Measurements from ENCODE around the gene ADAMTS17.

GRCh38 chr15:100008258-100008657 lies 333.5 kb downstream of the ADAMTS17 start:
- TF ChIP-seq E2F4 (CRISPR knock-in tag; IDR thresholded peaks at IDR 0.05; ENCODE audit: borderline replicate concordance, low read depth) (no peak), SP1 (CRISPR knock-in tag; conservative IDR thresholded peaks at IDR 0.05) (no peak), USF1 (CRISPR knock-in tag; IDR thresholded peaks at IDR 0.05) (no peak), TCF7 (CRISPR knock-in tag; IDR thresholded peaks at IDR 0.05; ENCODE audit: low read depth) (no peak), CTCF (IDR thresholded peaks at IDR 0.05) (no peak), JUN (CRISPR knock-in tag; IDR thresholded peaks at IDR 0.05) (no peak), E2F5 (CRISPR knock-in tag; IDR thresholded peaks at IDR 0.05) (no peak)
